Measurements from ENCODE around the gene IQCK.
A peak's percentile ranks its signal among the peaks of the same experiment; 100 is the strongest.
"Not testable (repeated sequence)": the region's sequence is repeated elsewhere in the genome, so short reads cannot be mapped to it uniquely, and the experiment has no call there.

Gene IQCK

DNA sequence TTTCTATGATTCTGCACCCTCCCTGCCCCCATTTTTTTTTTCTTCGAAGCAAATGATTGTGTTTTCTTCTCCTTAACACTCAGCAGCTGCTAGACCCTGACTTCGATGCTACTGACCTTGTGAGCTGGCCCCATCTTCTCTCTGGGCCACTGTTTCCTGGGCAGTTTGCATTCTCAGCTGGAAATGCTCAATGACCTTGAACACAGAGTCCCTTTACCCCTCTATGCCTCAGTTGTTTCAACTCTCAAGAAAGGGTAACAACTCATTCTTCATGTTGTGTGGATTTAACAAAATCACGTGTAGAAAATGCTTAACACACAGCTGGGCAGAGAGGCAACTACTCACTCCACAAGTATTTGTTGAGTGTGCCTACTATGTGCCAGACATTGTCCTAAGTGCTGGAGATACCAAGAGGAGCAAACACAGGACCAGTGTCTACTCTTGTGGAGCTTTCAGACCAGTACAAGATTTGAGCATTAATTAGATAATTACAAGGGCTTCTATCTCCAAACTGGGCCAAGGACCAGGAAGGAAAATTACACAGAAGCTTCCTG, 66.2 kb downstream of the IQCK start:
- DNase-seq (ENCODE audit: low read depth) = no peak
- H3K9ac ChIP-seq (ENCODE audit: low read length) = peak overlapping the region; percentile 59
- H3K27me3 ChIP-seq (replicated peaks; ENCODE audit: control insufficient read depth, insufficient read depth, low read length) = no peaks in the 10 kb centered on the region
- H3K9me3 ChIP-seq (ENCODE audit: control insufficient read depth, low read length) = no peaks in the 10 kb centered on the region
- peaks cover 45% of the 10 kb centered on the region for H3K4me1 ChIP-seq (ENCODE audit: control insufficient read depth, insufficient read depth, low read length)
- H3K4me3 ChIP-seq (ENCODE audit: low read length) = peak overlapping the region; percentile 57
- no peaks in the 10 kb centered on the region for H3K36me3 ChIP-seq (ENCODE audit: control insufficient read depth, insufficient read depth, low read length, severe bottlenecking)

DNA sequence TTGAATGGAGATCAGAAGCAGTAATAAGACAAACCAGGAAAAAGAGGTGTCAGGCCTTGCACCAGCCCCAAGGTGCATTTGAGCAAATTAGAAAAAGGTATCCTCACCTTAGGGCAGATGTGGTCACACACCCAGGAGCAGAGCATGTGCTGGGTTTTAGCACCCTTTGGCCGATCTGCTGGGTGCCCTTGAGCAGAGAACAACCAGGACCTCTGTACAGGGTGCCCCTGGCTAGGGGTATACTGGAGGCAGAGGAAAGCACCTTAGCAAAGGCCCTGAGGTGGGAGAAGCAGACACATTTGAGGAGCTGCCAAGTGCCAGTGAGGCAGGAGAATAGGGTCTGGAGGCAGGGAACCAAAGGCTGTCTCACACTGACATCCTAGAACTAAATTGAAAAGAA, 67.0 kb downstream of the IQCK start:
- peak overlapping the region; percentile 62 for H3K9ac ChIP-seq (ENCODE audit: low read length)
- no peaks in the 10 kb centered on the region for H3K9me3 ChIP-seq (ENCODE audit: control insufficient read depth, low read length)
- H3K4me3 ChIP-seq (ENCODE audit: low read length) = peak overlapping the region; percentile 58
- H3K27me3 ChIP-seq (replicated peaks; ENCODE audit: control insufficient read depth, insufficient read depth, low read length) = no peaks in the 10 kb centered on the region
- peaks cover 45% of the 10 kb centered on the region for H3K4me1 ChIP-seq (ENCODE audit: control insufficient read depth, insufficient read depth, low read length)
- no peak for DNase-seq (ENCODE audit: low read depth)
- H3K36me3 ChIP-seq (ENCODE audit: control insufficient read depth, insufficient read depth, low read length, severe bottlenecking) = no peaks in the 10 kb centered on the region

DNA sequence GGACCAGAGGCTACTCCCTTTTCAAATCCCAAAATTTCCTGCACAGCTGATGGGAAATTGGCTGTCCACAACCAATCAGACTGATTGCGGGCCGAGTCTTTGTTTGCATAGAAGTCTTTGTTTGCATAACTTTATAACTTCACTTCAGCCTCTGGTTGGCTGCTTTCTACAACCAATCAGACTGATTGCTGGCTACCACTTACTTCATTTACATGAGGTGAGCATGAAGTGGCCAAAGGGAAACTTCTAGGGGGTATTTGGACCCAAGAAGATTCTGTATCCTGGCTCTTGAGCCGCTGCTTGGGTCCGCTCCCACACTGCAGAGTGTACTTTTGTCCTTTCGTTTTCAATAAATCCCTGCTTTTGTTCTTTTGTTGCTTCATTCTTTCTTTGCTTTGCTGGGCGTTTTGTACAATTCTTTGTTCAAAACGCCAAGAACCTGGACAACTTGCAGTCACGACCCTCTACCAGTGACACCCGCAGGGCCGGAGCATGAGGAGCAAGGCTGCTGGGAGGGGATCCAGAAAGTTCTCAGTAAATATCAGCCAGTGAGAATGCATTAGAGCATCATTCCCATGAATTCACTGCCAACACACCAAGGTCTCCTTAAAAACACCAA, 67.5 kb downstream of the IQCK start:
- no peaks in the 10 kb centered on the region for H3K9me3 ChIP-seq (ENCODE audit: control insufficient read depth, low read length)
- DNase-seq (ENCODE audit: low read depth) = no peak
- peak overlapping the region; percentile 58 for H3K4me3 ChIP-seq (ENCODE audit: low read length)
- no peaks in the 10 kb centered on the region for H3K36me3 ChIP-seq (ENCODE audit: control insufficient read depth, insufficient read depth, low read length, severe bottlenecking)
- peak overlapping the region; percentile 62 for H3K9ac ChIP-seq (ENCODE audit: low read length)
- no peaks in the 10 kb centered on the region for H3K27me3 ChIP-seq (replicated peaks; ENCODE audit: control insufficient read depth, insufficient read depth, low read length)
- H3K4me1 ChIP-seq (ENCODE audit: control insufficient read depth, insufficient read depth, low read length) = peaks cover 45% of the 10 kb centered on the region

DNA sequence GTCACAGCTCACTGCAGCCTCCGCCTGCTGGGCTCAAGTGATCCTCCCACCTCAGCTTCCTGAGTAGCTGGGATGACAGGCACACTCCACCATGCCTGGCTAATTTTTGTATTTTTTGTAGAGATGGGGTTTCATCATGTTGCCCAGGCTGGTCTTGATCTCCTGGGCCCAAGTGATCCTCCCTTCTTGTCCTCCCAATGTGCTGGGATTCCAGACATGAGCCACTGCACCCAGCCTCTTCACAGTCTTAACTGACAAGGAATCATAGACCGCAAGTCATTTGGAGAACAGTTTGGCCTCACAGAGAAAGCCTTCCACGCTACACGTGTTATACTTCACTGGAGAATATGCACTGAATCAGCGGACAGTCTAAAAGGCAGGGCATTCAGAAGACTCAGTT, 83.3 kb downstream of the IQCK start:
- H3K4me3 ChIP-seq (ENCODE audit: low read length); H3K4me1 ChIP-seq (ENCODE audit: control insufficient read depth, insufficient read depth, low read length); H3K9me3 ChIP-seq (ENCODE audit: control insufficient read depth, low read length); DNase-seq (ENCODE audit: low read depth); H3K9ac ChIP-seq (ENCODE audit: low read length); H3K27me3 ChIP-seq (replicated peaks; ENCODE audit: control insufficient read depth, insufficient read depth, low read length); H3K36me3 ChIP-seq (ENCODE audit: control insufficient read depth, insufficient read depth, low read length, severe bottlenecking): not testable (repeated sequence)

DNA sequence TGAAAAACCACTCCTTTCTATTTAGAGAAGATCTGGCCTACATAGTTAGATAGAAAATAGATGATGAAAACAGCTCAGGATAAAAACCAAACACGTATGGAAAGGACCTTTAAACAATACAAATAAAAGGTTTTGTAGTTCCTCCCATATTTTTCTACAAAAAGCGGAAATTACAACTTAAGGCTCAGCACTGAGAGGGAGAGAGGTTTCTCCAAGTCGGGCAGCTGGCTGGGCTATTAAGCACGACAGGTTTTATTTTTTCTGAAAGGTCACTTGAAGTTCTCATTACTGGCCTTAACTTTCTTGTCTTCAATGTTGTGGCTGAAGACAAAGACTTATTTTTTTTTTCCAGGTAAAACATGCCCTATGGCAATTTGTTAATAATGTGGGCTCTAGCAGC, 83.8 kb downstream of the IQCK start:
- not testable (repeated sequence) for H3K4me1 ChIP-seq (ENCODE audit: control insufficient read depth, insufficient read depth, low read length); H3K9me3 ChIP-seq (ENCODE audit: control insufficient read depth, low read length); DNase-seq (ENCODE audit: low read depth); H3K36me3 ChIP-seq (ENCODE audit: control insufficient read depth, insufficient read depth, low read length, severe bottlenecking); H3K9ac ChIP-seq (ENCODE audit: low read length); H3K4me3 ChIP-seq (ENCODE audit: low read length); H3K27me3 ChIP-seq (replicated peaks; ENCODE audit: control insufficient read depth, insufficient read depth, low read length)

DNA sequence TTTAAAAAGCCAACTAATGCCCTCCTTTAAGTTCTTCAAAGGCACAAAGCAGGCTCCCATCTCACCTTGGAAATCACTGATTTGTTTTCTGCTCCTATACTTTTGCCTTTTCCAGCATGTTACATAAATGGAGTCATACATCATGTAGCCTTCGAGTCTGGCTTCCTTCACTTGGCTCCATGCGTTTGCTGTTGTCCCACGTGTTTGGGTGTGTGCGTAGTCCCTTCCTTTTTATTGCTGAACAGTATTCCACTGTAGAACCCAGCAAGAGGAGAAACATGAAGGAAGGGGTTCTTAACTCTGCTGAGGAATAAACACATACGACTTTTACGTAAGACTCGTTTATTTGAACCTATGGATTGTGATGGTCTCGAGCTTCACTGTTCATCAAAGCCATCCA, 84.5 kb downstream of the IQCK start:
- DNase-seq (ENCODE audit: low read depth) = no peak
- Histone ChIP-seq H3K9ac (ENCODE audit: low read length) (no peak overlapping the region), H3K4me1 (ENCODE audit: control insufficient read depth, insufficient read depth, low read length) (no peaks in the 10 kb centered on the region), H3K27me3 (replicated peaks; ENCODE audit: control insufficient read depth, insufficient read depth, low read length) (no peaks in the 10 kb centered on the region), H3K9me3 (ENCODE audit: control insufficient read depth, low read length) (peaks cover 9% of the 10 kb centered on the region), H3K36me3 (ENCODE audit: control insufficient read depth, insufficient read depth, low read length, severe bottlenecking) (no peaks in the 10 kb centered on the region), H3K4me3 (ENCODE audit: low read length) (no peak overlapping the region)

DNA sequence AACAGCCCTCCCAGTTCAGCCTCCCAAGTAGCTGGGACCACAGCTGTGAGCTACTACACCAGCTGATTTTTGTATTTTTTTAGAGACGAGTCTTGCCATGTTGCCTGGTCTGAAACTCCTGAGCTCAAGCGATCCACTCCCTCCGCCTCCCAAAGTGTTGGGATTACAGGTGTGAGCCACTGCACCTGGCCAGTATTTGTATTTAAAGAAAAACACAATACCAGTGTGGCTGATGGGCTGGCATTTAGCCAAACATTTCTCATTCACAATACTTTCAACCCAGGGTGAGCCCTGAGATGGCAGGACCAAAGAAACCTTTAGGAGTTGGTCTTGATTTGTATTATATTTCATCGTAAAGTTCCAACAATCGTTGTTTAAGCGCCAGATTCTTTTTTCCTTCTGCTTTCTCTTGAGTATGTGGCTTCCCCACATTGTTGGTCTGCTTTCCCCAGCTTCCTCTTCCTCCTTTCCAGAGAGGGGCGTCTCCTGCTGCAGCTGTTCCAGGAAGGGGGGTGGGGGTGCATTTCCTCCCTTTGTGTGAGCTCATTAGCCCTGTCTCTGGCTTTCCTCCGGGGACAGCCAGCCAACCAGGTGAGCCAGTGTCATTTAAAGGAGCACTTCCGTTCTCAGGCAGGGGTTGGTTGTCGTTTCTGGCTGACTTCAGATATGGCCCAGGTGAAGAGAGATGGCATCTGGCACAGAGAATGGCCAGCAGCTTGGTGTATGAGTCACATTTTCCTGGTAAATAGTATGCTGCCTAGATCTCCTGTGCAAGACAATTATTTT, 86.7 kb downstream of the IQCK start:
- DNase-seq (ENCODE audit: low read depth) = no peak
- Histone ChIP-seq H3K27me3 (replicated peaks; ENCODE audit: control insufficient read depth, insufficient read depth, low read length) (no peaks in the 10 kb centered on the region), H3K9me3 (ENCODE audit: control insufficient read depth, low read length) (peaks cover 9% of the 10 kb centered on the region), H3K36me3 (ENCODE audit: control insufficient read depth, insufficient read depth, low read length, severe bottlenecking) (no peaks in the 10 kb centered on the region), H3K4me1 (ENCODE audit: control insufficient read depth, insufficient read depth, low read length) (peaks cover 3% of the 10 kb centered on the region), H3K9ac (ENCODE audit: low read length) (no peak overlapping the region), H3K4me3 (ENCODE audit: low read length) (no peak overlapping the region)

DNA sequence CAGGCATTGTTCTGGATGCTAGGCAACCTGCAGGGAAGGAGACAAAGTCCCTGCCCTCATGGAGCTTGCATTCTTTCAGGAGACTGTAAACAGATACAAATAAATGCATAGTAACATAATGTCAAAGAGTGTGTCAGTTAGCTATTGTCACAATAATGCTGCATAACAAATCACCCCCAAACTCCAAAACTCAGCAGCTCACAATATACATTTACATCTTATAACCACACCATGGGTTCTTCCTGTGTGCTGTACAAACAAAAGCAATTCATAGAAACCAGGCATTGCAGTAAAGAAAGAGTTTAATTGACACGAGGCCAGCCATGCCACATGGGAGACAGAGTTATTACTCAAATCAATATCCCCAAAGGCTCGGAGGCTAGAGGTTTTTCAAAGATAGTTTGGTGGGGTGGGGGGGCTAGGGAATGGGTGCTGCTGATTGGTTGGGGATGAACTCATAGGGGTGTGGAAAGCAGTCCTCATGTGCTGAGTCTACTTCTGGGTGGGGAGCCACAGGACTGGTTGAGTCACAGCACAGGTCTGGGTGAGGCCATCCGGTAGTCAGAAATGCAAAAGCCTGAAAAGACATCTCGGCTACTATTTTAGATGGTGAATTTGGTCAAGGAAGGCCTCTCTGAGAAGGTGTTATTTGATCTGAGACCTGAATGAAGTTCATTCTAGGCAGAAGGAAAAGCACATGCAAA, 87.5 kb downstream of the IQCK start:
- Histone ChIP-seq H3K27me3 (replicated peaks; ENCODE audit: control insufficient read depth, insufficient read depth, low read length) (no peaks in the 10 kb centered on the region), H3K9ac (ENCODE audit: low read length) (no peak overlapping the region), H3K36me3 (ENCODE audit: control insufficient read depth, insufficient read depth, low read length, severe bottlenecking) (no peaks in the 10 kb centered on the region), H3K9me3 (ENCODE audit: control insufficient read depth, low read length) (peaks cover 9% of the 10 kb centered on the region), H3K4me3 (ENCODE audit: low read length) (no peak overlapping the region), H3K4me1 (ENCODE audit: control insufficient read depth, insufficient read depth, low read length) (peaks cover 3% of the 10 kb centered on the region)
- no peak for DNase-seq (ENCODE audit: low read depth)

DNA sequence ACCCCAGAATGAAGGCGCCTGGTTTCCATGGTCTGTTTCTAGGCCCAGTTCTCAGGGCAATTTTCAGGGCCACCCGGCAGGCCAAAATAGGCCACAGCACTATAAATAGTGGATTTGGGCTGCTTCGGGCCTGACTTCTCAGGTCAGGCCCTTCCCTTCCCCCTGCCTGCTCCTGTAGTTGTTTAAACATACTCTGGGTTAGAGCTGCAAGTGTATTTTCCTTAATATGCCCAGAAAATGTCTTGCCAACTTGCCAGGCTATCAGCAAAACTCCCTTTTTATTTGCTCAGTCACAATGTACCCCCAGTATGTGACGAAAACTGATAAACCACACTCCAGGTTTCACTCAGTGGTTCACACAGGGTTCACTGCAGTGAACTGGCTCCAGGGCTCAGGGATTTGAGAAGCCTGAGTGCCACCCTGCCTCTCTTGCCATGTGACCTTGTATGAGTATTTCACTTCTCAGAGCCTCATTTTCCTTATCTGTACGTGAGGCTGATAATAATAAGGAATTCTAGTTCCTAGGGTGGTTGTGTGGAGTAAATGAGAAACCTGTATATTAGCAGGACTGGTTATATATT, 90.1 kb downstream of the IQCK start:
- H3K27me3 ChIP-seq (replicated peaks; ENCODE audit: control insufficient read depth, insufficient read depth, low read length) = no peaks in the 10 kb centered on the region
- no peak overlapping the region for H3K9ac ChIP-seq (ENCODE audit: low read length)
- no peaks in the 10 kb centered on the region for H3K36me3 ChIP-seq (ENCODE audit: control insufficient read depth, insufficient read depth, low read length, severe bottlenecking)
- no peak overlapping the region for H3K4me3 ChIP-seq (ENCODE audit: low read length)
- DNase-seq (ENCODE audit: low read depth) = no peak
- H3K4me1 ChIP-seq (ENCODE audit: control insufficient read depth, insufficient read depth, low read length) = peaks cover 19% of the 10 kb centered on the region
- H3K9me3 ChIP-seq (ENCODE audit: control insufficient read depth, low read length) = peaks cover 14% of the 10 kb centered on the region

DNA sequence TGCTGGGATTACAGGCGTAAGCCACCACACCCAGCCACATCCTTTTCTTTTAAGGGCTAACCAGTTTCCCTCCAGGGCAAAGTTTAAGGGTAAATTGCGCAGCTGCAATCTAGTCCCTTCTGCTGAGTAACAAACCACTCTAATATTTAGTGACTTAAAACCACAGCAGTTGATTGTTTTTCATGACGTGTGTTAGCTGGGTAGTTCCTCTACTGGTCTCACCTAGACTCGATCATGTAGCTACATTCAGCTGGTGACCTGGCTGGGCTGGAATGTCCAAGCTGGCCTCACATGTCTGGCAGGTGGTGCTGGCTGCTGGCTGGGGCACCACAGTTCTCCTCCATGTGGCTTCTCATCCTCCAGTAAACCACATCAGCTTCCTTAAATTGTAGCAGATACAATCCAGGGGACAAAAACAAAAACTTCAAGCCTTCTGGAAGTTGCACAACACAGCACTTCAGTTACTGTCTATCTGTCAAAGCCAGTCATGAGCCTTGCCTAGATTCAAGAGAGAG, 91.1 kb downstream of the IQCK start:
- Histone ChIP-seq H3K36me3 (ENCODE audit: control insufficient read depth, insufficient read depth, low read length, severe bottlenecking) (no peaks in the 10 kb centered on the region), H3K4me1 (ENCODE audit: control insufficient read depth, insufficient read depth, low read length) (peaks cover 19% of the 10 kb centered on the region), H3K9me3 (ENCODE audit: control insufficient read depth, low read length) (peaks cover 18% of the 10 kb centered on the region), H3K27me3 (replicated peaks; ENCODE audit: control insufficient read depth, insufficient read depth, low read length) (no peaks in the 10 kb centered on the region), H3K9ac (ENCODE audit: low read length) (no peak overlapping the region), H3K4me3 (ENCODE audit: low read length) (no peak overlapping the region)
- no peak for DNase-seq (ENCODE audit: low read depth)

DNA sequence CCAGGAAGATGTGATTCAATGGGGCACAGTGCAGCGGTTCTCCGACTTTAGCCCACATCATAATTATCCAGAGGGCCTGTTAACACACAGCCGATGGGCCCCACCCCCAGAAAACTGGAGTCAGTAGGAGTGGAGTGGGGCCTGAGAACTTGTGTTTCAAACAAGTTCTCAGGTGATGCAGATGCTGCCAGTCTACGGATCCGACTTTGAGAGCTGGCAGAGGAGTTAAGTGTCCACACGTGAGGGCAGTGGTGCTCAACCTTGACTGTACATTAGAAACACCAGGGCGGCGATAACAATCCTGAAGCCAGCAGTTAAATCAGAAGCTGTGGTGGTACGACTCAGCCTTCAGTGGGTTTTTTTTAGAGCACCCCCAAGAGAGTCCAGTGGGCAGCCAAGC, 91.6 kb downstream of the IQCK start:
- Histone ChIP-seq H3K4me3 (ENCODE audit: low read length) (no peak overlapping the region), H3K27me3 (replicated peaks; ENCODE audit: control insufficient read depth, insufficient read depth, low read length) (no peaks in the 10 kb centered on the region), H3K4me1 (ENCODE audit: control insufficient read depth, insufficient read depth, low read length) (peaks cover 19% of the 10 kb centered on the region), H3K36me3 (ENCODE audit: control insufficient read depth, insufficient read depth, low read length, severe bottlenecking) (no peaks in the 10 kb centered on the region), H3K9me3 (ENCODE audit: control insufficient read depth, low read length) (peaks cover 18% of the 10 kb centered on the region), H3K9ac (ENCODE audit: low read length) (no peak overlapping the region)
- no peak for DNase-seq (ENCODE audit: low read depth)
